Nephron (organoid): ENCODE results near the gene TSFM.

ENCODE experiments used
- H3K27ac Mint-ChIP-seq, 3 experiments: 2 replicates each; pipeline ENCODE4 v1.8.0; 2020; ENCODE audit warnings: mixed read lengths in 3 of 3, mild to moderate bottlenecking in 2 of 3, moderate library complexity in 1 of 3
- H3K27me3 Mint-ChIP-seq: 2 replicates; pipeline ENCODE4 v1.8.0; 2021; ENCODE audit warnings: low read depth, mild to moderate bottlenecking, moderate library complexity, mixed read lengths
- H3K36me3 Mint-ChIP-seq: 2 replicates; pipeline ENCODE4 v1.8.0; 2020; ENCODE audit warnings: low read depth, mixed read lengths
- H3K4me1 Mint-ChIP-seq: 2 replicates; pipeline ENCODE4 v1.8.0; 2020; ENCODE audit warnings: mixed read lengths
- H3K4me3 Mint-ChIP-seq, 3 experiments: 2 replicates each; pipeline ENCODE4 v1.8.0; 2020; ENCODE audit warnings: mild to moderate bottlenecking in 3 of 3, mixed read lengths in 3 of 3, moderate library complexity in 2 of 3
- H3K9me3 Mint-ChIP-seq: 2 replicates; pipeline ENCODE4 v1.8.0; 2020; ENCODE audit warnings: mixed read lengths
- TF ChIP-seq, protein P1 (sequence below), 3 experiments: fragments of 200-600 bp; sonication (generic); IDR thresholded peaks; one replicate each; pipeline ENCODE4 v1.5.0; 2021; ENCODE audit warnings: antibody characterized with exemption in 3 of 3; ENCODE audit not compliant: unreplicated experiment in 3 of 3

Gene TSFM

DNA sequence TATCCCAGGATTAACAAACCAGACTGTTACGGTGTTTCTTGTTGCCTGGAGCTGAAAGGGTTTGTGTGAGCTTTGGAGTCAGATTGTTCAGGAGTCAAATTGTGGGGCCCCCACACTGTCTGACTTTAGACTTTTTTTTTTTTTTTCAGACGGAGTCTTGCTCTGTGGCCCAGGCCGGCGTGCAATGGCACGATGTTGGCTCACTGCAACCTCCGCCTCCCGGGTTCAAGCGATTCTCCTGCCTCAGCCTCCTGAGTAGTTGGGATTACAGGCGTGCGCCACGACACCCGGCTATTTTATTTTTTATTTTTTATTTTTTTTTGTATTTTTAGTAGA, 847 bp downstream of the TSFM start:
- peaks cover 13% of the 10 kb centered on the region for H3K4me1 Mint-ChIP-seq
- no peak overlapping the region for H3K27ac Mint-ChIP-seq
- no peaks in the 10 kb centered on the region for H3K27me3 Mint-ChIP-seq
- peaks cover 27% of the 10 kb centered on the region for H3K36me3 Mint-ChIP-seq
- H3K9me3 Mint-ChIP-seq = no peaks in the 10 kb centered on the region
- TF ChIP-seq, protein P1, sequence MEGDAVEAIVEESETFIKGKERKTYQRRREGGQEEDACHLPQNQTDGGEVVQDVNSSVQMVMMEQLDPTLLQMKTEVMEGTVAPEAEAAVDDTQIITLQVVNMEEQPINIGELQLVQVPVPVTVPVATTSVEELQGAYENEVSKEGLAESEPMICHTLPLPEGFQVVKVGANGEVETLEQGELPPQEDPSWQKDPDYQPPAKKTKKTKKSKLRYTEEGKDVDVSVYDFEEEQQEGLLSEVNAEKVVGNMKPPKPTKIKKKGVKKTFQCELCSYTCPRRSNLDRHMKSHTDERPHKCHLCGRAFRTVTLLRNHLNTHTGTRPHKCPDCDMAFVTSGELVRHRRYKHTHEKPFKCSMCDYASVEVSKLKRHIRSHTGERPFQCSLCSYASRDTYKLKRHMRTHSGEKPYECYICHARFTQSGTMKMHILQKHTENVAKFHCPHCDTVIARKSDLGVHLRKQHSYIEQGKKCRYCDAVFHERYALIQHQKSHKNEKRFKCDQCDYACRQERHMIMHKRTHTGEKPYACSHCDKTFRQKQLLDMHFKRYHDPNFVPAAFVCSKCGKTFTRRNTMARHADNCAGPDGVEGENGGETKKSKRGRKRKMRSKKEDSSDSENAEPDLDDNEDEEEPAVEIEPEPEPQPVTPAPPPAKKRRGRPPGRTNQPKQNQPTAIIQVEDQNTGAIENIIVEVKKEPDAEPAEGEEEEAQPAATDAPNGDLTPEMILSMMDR (IDR thresholded peaks at IDR 0.05; ENCODE audit: unreplicated experiment in 3 of 3) = no peak
- H3K4me3 Mint-ChIP-seq = peak overlapping the region; percentile 95 to 99 (median 98)

DNA sequence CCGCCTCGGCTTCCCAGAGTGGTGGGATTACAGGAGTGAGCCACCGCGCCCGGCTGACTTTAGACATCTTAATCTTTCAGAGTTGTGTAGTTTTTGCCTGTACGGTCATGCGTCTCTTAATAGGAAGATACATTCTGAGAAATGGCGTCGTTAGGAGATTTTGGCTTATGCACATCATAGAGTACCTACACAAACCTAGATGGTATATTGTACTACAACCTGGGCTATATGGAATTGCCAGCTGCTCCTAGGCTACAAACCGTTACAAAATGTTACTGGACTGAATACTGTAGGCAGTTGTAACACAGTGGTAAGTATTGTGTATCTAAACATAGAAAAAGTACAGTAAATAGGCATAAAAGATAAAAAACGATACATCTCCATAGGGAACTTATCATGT, 1.3 kb downstream of the TSFM start:
- Mint-ChIP-seq H3K36me3 (peaks cover 28% of the 10 kb centered on the region), H3K4me1 (peaks cover 13% of the 10 kb centered on the region), H3K4me3 (peak overlapping the region; percentile 82 to 86 (median 86)), H3K27ac (no peak overlapping the region), H3K9me3 (no peaks in the 10 kb centered on the region), H3K27me3 (no peaks in the 10 kb centered on the region)
- TF ChIP-seq, protein P1 (IDR thresholded peaks at IDR 0.05; ENCODE audit: unreplicated experiment in 3 of 3) = no peak

DNA sequence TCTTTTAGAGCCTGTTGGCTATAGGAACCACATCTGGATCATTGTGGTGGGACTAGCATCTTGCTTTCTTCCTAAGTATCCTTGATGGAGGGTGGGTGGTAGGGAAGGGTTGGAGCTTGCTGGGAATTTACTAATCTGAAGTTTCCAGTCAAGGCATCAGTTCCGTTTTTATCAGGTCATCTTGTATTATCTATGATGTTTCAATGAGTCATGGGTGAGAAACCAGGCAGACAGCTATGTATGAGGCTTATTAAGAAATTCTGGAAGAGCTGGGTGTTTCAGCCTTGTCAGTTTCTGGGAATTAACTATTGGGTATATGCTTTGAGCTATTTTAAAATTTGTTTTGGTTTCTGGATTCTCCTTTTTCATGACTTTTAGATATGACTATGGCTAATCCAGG, 11.3 kb downstream of the TSFM start:
- TF ChIP-seq, protein P1 (IDR thresholded peaks at IDR 0.05; ENCODE audit: unreplicated experiment in 3 of 3) = no peak
- no peak overlapping the region for H3K27ac Mint-ChIP-seq
- no peak overlapping the region for H3K4me3 Mint-ChIP-seq
- H3K36me3 Mint-ChIP-seq = peaks cover 54% of the 10 kb centered on the region
- no peaks in the 10 kb centered on the region for H3K4me1 Mint-ChIP-seq
- H3K27me3 Mint-ChIP-seq = no peaks in the 10 kb centered on the region
- no peaks in the 10 kb centered on the region for H3K9me3 Mint-ChIP-seq

DNA sequence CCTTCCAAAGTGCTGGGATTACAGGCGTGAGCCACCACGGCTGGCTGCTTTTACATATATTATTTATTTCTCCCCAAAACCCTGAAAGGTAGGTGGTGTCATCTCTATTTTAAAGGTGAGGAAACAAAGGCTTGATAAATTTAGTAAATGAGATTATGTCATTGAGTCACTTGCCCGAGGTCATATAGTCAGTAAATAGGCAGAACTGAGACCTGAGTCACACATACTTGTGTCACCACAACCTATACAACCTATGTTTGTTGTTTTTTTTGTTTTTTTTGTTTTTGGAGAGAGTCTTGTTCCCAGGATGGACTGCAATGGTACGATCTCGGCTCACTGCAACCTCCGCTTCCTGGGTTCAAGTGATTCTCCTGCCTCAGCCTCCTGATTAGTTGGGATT, 12.8 kb downstream of the TSFM start:
- no peaks in the 10 kb centered on the region for H3K4me1 Mint-ChIP-seq
- H3K36me3 Mint-ChIP-seq = peaks cover 60% of the 10 kb centered on the region
- no peaks in the 10 kb centered on the region for H3K9me3 Mint-ChIP-seq
- H3K27me3 Mint-ChIP-seq = no peaks in the 10 kb centered on the region
- H3K27ac Mint-ChIP-seq = no peak overlapping the region
- no peak overlapping the region for H3K4me3 Mint-ChIP-seq
- TF ChIP-seq, protein P1 (IDR thresholded peaks at IDR 0.05; ENCODE audit: unreplicated experiment in 3 of 3) = no peak

DNA sequence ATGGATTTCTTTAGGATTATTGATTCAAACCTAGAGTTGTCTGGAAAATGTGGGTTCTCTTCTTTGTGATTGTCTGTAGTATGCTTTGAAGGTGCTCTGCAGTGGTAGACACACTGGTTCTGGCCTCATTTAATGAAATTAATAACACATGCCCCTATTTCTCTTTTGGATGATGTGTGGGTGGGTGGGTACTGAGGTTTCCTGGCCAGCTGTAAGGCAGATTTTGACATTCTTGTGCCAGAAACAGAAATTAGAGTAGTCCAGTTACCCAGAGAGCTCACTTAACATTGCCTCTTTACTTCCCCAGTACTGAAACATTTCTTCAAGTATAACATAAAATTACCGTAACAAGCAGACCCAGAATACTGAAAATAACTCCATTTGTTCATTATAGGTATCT, 14.4 kb downstream of the TSFM start:
- TF ChIP-seq, protein P1 (IDR thresholded peaks at IDR 0.05; ENCODE audit: unreplicated experiment in 3 of 3) = no peak
- Mint-ChIP-seq H3K27me3 (no peaks in the 10 kb centered on the region), H3K4me3 (no peak overlapping the region), H3K9me3 (no peaks in the 10 kb centered on the region), H3K36me3 (peaks cover 62% of the 10 kb centered on the region), H3K4me1 (no peaks in the 10 kb centered on the region), H3K27ac (no peak overlapping the region)

DNA sequence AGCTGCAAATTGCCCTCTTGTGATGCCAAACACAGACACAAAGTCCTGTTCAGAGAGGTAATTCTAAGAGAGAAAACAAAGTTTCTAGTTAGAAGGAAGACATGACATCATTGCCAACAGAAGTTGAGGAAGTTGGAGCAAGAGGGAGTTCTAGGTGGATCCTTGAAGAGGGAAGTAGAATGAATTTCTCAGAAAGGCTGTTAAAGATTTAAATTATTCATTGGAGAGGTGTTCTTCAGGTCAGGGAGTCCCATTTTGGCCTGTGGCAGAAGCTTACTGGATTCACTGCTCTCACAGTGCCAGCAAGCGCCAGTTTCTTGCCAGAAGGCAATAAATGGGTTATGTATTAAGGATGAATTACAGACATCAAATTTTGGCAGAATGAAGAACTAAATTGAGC, 15.3 kb downstream of the TSFM start:
- peaks cover 63% of the 10 kb centered on the region for H3K36me3 Mint-ChIP-seq
- H3K9me3 Mint-ChIP-seq = no peaks in the 10 kb centered on the region

More for the DNA sequence above, 15.3 kb downstream of the TSFM start:
- Mint-ChIP-seq H3K4me1 (no peaks in the 10 kb centered on the region), H3K4me3 (no peak overlapping the region), H3K27me3 (no peaks in the 10 kb centered on the region), H3K27ac (no peak overlapping the region)
- TF ChIP-seq, protein P1 (IDR thresholded peaks at IDR 0.05; ENCODE audit: unreplicated experiment in 3 of 3) = no peak
